HG03378 (cell line): Measurements from ENCODE around the gene E2F3.

Experiments used
- ATAC-seq: cut with Tn5 transposase; IDR thresholded peaks from one replicate; pipeline ENCODE4 v1.9.1; 2021; ENCODE audit warnings: mild to moderate bottlenecking, moderate library complexity; ENCODE audit not compliant: unreplicated experiment

The E2F3 gene

DNA sequence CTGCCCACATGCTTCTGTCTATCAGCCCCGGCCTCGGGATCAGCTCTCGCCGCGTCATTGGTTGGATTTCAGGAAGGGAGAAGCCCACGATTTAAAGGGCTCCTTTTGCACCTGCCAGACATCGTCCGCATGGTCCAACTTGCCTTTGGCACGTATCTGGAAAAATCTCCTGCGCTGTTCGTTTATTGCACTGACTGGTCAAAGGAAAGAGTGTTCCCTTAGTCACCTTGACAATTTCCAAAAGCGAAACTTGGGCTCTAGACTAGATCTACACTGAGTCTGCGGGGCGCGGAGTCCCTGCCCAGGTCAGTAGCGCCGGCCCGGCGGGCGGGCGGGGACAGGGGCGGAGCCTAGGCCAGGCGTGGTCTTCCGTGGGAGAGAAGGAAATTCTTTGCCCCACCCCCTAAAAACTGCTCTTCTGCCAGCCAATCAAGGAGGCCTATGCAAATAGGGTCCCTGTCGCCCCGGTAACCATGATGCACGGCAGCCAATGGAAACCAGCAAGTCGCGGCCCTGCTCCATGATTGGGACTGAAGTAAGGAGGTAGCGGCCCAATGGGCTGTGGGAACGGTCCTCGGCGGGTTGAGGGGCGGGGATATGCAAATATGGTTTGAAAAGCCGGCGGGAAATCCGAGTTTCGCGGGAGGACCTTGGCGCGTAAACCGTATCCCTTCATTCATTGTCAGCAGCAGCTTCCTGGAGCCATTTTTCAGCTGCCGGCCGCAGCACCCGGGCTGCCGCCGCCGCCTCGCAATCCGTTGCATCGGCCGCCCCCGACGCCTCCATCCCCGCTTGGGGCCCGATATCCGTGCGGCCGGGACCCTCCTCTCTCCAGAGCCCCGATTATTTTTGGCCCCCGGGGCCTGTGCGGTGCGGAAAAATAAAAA is at the start of gene E2F3:
TSS of gene E2F3 (plus strand) at position 675 of the 887 bp plus-strand sequence. CDS start 354 bp downstream, outside the sequence.
- ATAC-seq, result peak; percentile 89

GRCh38 chr6:20352346-20352745 is 49.3 kb upstream of the E2F3 start:
- ATAC-seq, result no peak

GRCh38 chr6:20353134-20353533 is 48.5 kb upstream of the E2F3 start:
- ATAC-seq, result no peak

DNA sequence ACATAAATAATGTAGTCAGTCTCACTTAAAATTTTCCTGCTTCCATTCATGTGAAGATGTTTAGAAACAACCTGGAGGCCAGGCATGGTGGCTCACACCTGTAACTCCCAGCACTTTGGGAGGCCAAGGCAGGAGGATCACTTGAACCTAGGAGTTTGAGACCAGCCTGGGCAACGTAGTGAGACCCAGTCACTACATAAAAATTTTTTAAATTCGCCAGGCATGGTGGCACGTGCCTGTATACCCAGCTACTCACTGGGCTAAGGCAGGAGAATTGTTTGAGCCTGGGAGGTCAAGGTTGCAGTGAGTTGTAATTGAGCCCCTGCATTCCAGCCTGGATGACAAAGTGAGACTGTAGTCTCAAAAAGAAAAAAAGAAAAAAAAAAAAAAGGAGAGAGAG is 47.3 kb upstream of the E2F3 start:
- no peak for ATAC-seq

- ATAC-seq, result no peak
Observed at GRCh38 chr6:20360471-20361119, 41.1 kb upstream of the E2F3 start.

GRCh38 chr6:20362623-20363022 is 39.1 kb upstream of the E2F3 start:
- ATAC-seq, result no peak

DNA sequence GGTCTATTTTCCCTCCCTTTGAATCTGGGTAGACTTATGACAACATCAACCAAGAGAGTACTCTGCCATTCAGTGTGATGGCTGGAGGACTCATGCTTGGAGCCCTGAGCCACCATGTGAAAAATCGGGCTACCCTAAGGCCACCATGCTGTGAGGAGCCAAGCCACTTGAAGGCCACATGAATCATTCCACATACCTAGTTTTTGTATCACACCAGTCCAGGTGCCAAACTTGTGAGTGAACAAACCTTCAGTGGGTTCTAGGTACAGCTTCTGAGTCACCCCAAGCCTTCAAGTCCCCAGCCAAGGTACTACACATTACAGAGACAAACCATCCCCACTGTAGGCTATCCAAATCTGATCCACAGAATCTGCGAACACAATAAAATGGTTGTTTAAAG is 37.4 kb upstream of the E2F3 start:
- no peak for ATAC-seq

DNA sequence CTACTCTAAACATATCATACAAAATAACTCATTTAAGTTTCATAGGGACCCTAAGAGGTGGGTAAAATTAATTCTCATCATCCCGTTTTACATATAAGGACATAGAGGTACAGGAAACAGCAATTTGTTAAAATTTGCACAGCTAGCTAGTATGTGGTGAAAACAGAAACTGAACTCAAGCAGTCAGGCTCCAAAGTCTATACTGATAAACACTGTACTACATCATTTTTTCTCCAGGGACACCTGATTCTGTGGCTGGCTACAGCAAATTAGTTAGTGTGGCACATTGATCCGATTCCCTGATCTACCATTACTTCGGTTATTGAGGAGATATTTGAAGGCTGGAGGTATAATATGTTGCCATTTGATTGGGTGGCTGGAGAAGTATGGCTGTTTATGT is 36.2 kb upstream of the E2F3 start:
- no peak for ATAC-seq

- ATAC-seq, result no peak
Observed at GRCh38 chr6:20366082-20366830, 35.4 kb upstream of the E2F3 start.

DNA sequence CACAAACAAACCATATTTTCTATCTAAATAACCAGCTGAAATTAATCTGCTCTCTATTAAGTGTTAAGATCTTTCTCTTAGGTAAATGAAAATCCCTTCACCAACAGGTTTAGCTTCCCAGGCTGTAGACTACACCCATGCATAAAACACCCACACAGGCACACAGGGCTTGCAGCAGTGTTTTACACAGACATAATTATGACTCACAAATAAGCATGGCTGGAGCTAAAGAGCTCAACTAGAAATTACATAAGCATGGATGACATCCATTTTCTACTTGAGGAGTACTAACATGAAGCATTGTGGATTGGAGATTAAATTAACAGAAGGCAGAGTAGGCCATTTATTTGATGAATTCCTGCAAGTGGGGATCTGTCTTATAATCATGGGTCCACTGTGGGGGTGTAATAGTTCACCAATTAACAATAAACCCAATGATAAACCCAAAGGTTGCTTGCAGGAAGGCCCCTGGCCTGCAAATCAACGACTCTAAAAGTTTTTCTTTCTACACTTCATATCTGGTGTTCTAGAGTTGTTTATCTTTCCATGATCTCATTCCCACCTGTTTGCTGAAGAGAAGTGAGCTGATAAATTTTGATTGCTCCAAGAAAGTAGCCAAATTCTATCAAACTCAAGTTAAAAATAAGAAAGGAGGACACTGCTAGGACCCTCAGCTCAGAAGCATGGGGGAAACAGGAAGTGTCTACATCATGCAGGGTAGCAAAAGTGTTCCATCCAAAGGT is 33.8 kb upstream of the E2F3 start:
- ATAC-seq, result no peak

- no peak for ATAC-seq
Observed at GRCh38 chr6:20370393-20370792, 31.3 kb upstream of the E2F3 start.

GRCh38 chr6:20370801-20371200 is 30.9 kb upstream of the E2F3 start:
- no peak for ATAC-seq

DNA sequence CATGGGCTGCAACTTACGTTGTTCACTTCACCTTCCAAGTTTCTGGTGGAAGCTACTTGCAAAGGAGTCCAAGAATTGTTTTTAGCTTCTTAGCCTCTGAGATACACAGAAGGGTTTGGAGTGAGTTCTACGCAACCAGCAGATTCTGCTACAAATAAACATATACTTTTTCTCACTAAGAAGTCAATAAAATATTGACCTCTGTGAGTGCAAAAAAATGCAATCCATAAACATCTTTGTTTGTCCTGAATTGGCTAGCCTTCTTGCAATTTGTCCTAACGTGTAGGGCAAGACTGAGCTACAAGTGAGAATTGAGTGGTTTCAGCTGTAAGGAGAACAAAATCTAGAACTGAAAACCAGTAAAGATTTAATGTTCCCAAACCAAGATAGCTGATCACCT is 26.2 kb upstream of the E2F3 start:
- no peak for ATAC-seq

- ATAC-seq, result no peak
Observed at GRCh38 chr6:20377623-20378265, 23.9 kb upstream of the E2F3 start.

DNA sequence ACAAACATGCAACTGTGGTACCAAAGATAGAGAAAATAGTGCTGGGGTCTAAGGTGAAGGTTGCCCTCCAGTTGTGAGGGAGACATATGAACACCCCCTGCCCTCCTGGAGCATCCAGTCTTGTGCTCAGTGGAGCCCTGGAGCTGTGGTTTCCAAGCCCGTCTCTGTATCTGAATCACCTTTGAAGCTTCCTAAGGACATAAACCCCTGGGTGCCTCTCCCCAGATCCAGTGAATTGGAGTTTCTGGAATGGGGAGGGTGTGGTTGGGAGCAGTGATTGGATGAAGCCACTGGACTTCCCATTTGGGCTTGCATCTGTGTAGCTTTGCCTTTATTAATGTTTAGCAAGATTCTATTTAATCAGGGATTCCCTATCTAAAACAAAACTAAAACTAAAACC is 22.4 kb upstream of the E2F3 start:
- ATAC-seq, result no peak

DNA sequence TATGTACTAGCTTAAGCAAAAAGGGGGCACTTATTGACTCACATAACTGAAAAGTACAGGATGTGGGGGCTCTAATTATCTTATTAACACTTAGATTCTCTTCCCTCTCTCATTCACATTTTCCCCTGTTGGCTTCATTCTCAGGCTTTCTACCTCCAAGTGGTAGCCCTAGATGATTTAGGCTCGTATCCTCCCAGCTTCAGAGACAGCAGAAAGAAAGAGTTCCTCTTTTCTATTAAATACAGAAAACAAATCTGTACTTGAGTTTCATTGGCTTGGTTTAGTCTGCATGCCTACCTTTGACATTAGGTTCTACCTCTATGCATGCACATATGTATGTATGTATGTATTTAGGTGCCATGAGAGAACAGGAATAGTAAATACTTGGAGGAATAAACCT is 15.5 kb upstream of the E2F3 start:
- ATAC-seq, result no peak

DNA sequence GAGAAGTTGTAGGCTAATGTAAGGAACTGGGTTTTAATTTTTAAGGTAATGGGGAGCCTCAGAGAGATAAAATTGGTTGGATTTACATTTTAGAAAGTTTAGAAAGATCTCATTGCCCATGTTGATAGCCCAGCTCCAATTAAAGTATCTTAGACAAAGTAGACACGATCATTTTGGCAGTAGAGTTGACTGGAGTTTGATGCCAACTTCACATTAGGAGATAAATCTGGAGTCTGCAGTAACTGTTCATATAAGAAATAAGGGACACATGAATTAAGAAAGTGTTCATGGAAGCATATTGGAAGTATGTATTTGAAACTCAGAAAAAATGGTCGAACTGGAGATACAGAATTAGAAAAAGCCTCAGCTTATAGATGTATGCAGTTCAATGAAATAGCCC is 12.6 kb upstream of the E2F3 start:
- ATAC-seq, result no peak

- ATAC-seq, result no peak
Observed at GRCh38 chr6:20393297-20393696, 8.4 kb upstream of the E2F3 start.

DNA sequence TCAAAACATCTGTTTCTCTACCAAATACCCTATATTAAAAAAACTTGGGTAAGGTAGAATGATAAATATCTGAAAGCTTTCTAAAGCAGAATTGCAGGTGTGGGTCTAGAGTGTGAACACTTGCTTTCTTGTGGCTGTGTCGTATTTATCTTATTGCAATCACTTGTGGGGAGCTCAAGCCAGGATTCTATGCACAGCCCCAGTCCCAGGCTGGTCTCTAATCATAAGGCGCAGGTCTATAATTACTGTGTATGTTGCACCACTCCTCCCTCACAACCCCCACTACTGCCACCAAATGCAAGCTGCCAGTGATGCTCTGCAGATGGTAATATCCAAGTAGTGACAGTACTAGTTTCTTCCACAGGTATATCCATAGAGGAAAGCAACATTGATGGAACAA is 2.2 kb upstream of the E2F3 start:
- no peak for ATAC-seq

GRCh38 chr6:20400456-20401204 is 1.0 kb upstream of the E2F3 start:
- ATAC-seq, result no peak
